Ishikawa (cell line): Measurements from ENCODE around the gene PWP1.

Experiments used
- MAX ChIP-seq: IDR thresholded peaks from 2 replicates; pipeline ENCODE4 v1.6.1; 2012
- RAD21 ChIP-seq: IDR thresholded peaks from 2 replicates; pipeline ENCODE4 v1.6.1; 2012; ENCODE audit warnings: low read depth
- REST ChIP-seq: IDR thresholded peaks from 2 replicates; pipeline ENCODE4 v1.6.1; 2012; ENCODE audit warnings: low read depth, mild to moderate bottlenecking
- USF1 ChIP-seq: IDR thresholded peaks from 2 replicates; pipeline ENCODE4 v1.6.1; 2012
- YY1 ChIP-seq: IDR thresholded peaks from 2 replicates; pipeline ENCODE4 v1.6.1; 2012; ENCODE audit warnings: low read depth
- ZBTB7A ChIP-seq: IDR thresholded peaks from 2 replicates; pipeline ENCODE4 v1.6.1; 2012; ENCODE audit warnings: low read depth

GRCh38 chr12:107761502-107761904, 75.9 kb downstream of the PWP1 start:
- TF ChIP-seq RAD21 (no peak), MAX (no peak), REST (no peak), YY1 (no peak), USF1 (no peak), ZBTB7A (no peak)
